Measurements from ENCODE around the gene UGT1A9.

Gene UGT1A9

GRCh38 chr2:233801357-233802131 is 129.8 kb downstream of the UGT1A9 start:
- no peak for DNase-seq

- DNase-seq = no peak
Observed at GRCh38 chr2:233802132-233802815, 130.6 kb downstream of the UGT1A9 start.

- no peak for DNase-seq
Observed at GRCh38 chr2:233803292-233803911, 131.7 kb downstream of the UGT1A9 start.

- no peak for DNase-seq
Observed at GRCh38 chr2:233803994-233804393, 132.3 kb downstream of the UGT1A9 start.

GRCh38 chr2:233807215-233807865 is 135.6 kb downstream of the UGT1A9 start:
- DNase-seq = no peak

- DNase-seq = no peak
Observed at GRCh38 chr2:233807966-233808935, 136.6 kb downstream of the UGT1A9 start.

- no peak for DNase-seq
Observed at GRCh38 chr2:233810385-233810784, 138.7 kb downstream of the UGT1A9 start.

- DNase-seq = no peak
Observed at GRCh38 chr2:233811087-233811486, 139.4 kb downstream of the UGT1A9 start.

GRCh38 chr2:233811732-233812131 is 140.0 kb downstream of the UGT1A9 start:
- DNase-seq = no peak

- DNase-seq = no peak
Observed at GRCh38 chr2:233813236-233814055, 141.7 kb downstream of the UGT1A9 start.

GRCh38 chr2:233814056-233814835 is 142.5 kb downstream of the UGT1A9 start:
- no peak for DNase-seq

- DNase-seq = no peak
Observed at GRCh38 chr2:233815861-233816260, 144.2 kb downstream of the UGT1A9 start.

- no peak for DNase-seq
Observed at GRCh38 chr2:233816334-233816733, 144.6 kb downstream of the UGT1A9 start.

GRCh38 chr2:233816771-233817170 is 145.1 kb downstream of the UGT1A9 start:
- no peak for DNase-seq

GRCh38 chr2:233817361-233817911 is 145.7 kb downstream of the UGT1A9 start:
- no peak for DNase-seq

- no peak for DNase-seq
Observed at GRCh38 chr2:233817995-233818638, 146.4 kb downstream of the UGT1A9 start.

- no peak for DNase-seq
Observed at GRCh38 chr2:233818639-233819621, 147.2 kb downstream of the UGT1A9 start.

All from activated effector memory CD4-positive, alpha-beta T cell treated with Interleukin-2 at 50 U/mL for 16 hours (primary cell).